GM18909 (cell line): Measurements from ENCODE around the gene SNED1.

ENCODE experiments used
- ATAC-seq: cut with Tn5 transposase; IDR thresholded peaks from one replicate; pipeline ENCODE4 v1.9.1; 2021; ENCODE audit warnings: mild to moderate bottlenecking; ENCODE audit not compliant: unreplicated experiment, poor library complexity

SNED1 gene

GRCh38 chr2:241136661-241137260 lies 138.3 kb downstream of the SNED1 start:
- no peak for ATAC-seq

DNA sequence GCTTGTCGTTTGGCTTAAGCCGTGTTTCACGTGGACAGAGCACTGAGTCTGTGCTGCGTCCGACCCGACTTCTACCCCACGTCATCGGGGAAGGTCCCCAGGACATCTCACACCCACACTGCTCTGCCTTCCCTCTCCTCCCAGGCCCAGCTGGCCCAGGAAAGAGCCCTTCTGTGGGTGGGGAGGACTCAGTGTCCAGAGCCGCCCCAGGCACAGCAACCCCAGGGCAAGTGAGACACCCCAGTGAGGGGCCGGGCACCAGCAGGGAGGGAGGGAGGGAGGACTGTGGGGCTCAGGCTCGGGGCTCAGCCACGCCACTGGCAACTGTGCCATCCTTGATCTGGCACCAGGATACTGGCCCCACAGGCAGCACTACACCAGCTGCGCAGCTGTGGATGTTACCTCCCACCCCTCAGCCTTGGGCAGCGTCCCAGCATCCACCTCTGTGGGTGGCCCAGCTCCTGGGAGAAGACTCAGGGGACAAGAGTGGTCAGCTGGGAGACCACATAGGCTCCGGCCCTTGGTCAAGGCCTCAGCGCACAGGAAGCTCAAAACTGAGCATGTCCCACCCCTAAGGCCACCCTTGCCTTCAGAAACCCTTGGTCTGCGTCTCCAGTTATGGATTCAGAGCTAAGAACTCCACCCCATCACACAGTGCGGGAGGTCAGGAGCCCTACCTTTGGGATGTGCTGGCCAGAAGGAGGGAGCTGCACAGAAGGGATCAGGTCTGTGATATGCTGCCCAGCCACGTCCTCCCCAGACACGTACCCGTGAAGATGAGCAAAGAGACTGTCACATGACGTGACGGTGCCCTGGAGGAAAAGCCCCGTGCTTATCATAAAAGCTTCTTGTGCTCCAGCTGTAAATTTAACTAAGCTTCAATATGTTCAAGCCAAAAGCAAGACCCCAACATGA lies 139.1 kb downstream of the SNED1 start:
- no peak for ATAC-seq

DNA sequence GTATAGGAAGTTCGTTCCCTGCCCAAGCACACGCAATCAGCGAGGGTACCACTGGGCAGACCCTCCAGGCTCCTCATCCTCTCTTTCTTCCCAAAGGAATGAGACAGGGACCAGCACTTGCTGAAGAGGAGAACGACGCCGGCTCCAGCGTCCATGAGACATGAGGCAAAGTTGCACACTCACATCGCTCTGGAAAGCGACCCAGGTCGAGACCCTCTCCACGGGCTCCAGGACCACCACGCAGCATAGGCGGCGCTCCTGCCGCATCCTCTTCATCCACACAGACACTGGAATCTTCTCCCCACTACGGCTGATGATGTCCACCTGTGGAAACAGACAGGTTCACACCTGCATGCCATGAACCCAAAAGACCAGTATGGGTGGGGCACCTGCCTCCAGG lies 140.1 kb downstream of the SNED1 start:
- no peak for ATAC-seq

- no peak for ATAC-seq
These were observed 141.4 kb downstream of the SNED1 start for GRCh38 chr2:241139531-241140444.

GRCh38 chr2:241140445-241140840 lies 142.0 kb downstream of the SNED1 start:
- ATAC-seq, result no peak

DNA sequence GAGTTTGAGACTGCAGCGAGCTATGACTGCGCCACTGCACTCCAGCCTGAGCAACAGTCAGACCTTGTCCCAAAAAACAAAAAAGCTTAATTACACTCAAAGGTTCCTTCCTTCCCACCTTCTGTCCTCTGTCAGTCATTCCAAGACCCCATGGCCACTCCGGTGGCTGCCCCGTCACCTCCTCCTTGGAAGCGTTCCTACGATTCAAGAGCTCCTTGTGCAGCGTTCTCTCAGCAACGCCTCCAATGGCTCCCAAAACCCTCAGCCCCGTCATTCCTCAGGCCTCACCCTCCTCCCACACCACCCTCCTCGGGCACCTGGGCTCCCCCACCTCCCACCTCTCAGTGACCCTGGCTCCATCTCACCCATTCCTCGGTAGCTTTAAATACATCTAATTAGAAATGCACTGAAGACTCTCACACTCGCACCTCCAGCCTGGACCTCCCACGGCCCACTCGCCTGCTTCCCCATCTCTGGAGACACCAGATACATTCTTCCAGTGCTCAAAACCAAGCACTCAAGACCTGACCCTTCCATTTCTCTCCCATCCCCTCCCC lies 142.9 kb downstream of the SNED1 start:
- no peak for ATAC-seq

GRCh38 chr2:241142063-241142462 lies 143.6 kb downstream of the SNED1 start:
- no peak for ATAC-seq

DNA sequence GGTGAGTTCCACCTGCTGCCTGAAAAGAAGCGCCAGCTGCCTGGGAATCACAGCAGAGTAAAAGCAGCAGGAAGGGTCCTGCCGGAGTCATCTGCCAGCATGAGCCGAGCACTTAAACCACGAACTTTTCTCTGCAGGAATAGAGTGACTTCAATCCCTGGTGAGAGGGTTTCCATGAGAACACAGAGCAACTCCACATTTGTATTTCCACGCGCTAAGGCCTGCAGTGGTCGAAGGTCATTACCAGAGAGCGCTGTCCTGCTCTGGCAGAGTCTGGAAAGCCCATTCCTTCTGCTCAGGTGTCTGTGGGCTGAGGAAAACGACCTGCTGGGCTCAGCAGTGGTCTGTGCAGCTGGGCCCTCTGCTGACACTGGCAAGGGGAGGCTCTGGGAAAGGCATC lies 144.2 kb downstream of the SNED1 start:
- no peak for ATAC-seq
